Stimulated activated naive CD4-positive, alpha-beta T cell treated with Interleukin-2 at 50 U/mL for 16 hours (primary cell): ENCODE measurements around the gene MAGEB5.
"Not testable (repeated sequence)": the region's sequence is repeated elsewhere in the genome, so short reads cannot be mapped to it uniquely, and the experiment has no call there.

Experiments used
- DNase-seq: peaks from one replicate; lab custom pipeline; 2025; lab: John Stamatoyannopoulos, UW

The MAGEB5 gene, protein sequence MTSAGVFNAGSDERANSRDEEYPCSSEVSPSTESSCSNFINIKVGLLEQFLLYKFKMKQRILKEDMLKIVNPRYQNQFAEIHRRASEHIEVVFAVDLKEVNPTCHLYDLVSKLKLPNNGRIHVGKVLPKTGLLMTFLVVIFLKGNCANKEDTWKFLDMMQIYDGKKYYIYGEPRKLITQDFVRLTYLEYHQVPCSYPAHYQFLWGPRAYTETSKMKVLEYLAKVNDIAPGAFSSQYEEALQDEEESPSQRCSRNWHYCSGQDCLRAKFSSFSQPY

GRCh38 chrX:26215869-26216268 is at the start of gene MAGEB5:
TSS of gene MAGEB5 (plus strand) at chrX:26216169. CDS start at chrX:26217302, 1,133 bp downstream.
- no peak for DNase-seq

DNA sequence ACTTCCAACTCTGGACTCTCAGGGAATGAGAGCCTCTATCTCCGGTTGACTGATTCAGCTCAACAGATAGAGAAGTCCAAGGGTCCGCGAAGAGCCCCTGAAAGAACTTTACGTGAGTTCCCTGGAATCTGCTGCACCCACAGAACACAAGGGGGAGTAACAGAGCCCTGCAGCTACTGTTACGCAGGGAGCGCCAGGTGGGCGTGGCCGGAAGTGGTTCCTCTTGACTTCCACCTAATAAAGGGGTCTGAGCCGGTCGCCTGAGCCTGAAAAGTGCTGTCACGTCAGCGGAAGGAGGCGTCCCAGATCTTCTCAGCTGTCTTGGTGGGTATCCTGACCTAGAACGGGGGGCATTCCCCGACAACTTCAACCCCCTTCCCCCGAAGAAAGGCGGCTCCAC is 23.8 kb upstream of the MAGEB5 start, which contains the start of gene MAGEB6:
Gene MAGEB6 (plus strand): TSS at position 237 of the 400 bp plus-strand sequence. CDS start 1,407 bp downstream, outside the sequence.
- DNase-seq = no peak

DNA sequence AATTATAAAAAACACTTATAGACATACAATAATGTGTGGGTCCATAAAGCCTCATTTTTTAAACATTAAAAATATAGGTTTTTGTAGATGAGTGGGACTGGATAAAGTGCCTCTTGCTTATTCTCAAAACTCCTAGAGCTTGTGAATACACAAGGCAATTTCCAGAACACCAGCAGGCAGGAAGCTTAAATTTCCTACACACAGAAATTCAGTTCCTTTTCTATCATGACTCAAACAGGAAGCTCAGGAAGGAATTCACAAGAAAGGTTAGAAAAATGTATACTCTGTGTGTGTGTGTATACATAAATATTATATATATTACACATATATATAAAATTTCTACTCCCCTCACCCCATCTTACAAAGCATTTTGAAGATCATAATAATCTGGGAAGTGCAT is 12.4 kb upstream of the MAGEB5 start:
- DNase-seq = no peak

- not testable (repeated sequence) for DNase-seq
These were observed 11.3 kb upstream of the MAGEB5 start for GRCh38 chrX:26204717-26205116.

DNA sequence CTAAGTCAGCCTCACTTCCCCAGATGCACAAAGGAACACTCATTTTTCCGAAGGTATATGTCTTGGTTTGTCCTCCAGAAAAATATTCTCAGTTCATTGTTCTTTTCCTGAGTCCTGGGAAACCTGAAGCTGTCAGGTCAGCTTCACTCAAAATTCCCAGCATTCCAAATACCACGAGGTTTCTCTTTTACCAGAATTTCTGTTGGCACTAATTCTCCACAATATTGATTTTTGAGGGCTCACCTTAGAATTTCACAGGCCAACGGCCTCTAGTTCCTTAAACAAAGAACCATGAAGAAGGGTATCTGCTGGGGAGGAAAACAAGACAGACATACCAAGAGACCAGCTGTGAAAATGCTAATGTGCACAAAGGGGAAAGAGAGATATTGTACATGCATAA is 8.0 kb upstream of the MAGEB5 start:
- no peak for DNase-seq

GRCh38 chrX:26219351-26219750 is 3.4 kb downstream of the MAGEB5 start:
- no peak for DNase-seq

- no peak for DNase-seq
These were observed 18.2 kb downstream of the MAGEB5 start for GRCh38 chrX:26234177-26234576.

DNA sequence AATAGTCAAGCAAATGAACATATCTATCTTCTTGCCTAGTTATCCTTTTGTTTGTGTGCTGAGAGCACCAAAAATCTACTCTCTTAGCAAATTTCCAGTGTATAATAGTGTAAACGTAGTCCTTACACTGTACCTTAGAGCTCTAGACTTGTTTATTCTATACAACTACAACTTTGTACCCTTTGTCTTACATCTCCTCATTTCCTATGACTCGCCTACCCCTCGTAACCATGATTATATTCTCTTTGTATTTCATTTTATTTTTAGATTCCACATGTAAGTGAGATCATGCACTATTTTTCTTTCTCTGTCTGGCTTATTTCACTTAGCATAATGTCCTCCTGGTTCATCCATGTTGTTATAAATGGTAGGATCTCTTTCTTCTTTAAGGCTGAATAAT is 37.6 kb downstream of the MAGEB5 start:
- no peak for DNase-seq

- no peak for DNase-seq
These were observed 38.5 kb downstream of the MAGEB5 start for GRCh38 chrX:26254436-26254835.

DNA sequence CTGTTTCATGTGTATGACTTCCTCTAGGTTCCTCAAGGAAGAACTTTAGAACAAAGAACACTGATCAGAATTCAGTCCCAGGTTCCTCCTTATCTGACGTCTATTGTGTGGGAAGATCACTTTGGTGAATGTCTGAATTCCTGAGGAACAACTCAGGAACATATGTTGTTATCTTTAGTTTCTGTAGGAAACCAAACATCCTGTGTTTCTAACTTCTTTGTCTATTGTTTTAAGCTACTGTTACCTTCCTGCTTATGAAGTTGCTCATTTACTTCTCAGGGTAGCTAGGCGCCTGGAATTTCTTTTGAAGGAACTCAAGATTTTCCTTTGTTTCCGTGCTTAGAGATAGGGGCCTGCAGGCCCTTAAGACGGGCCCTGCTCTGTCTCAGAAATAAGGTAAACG is 46.2 kb downstream of the MAGEB5 start:
- no peak for DNase-seq
